HG03066 (cell line): ENCODE results near the gene TSSK1B.
"Not testable (repeated sequence)": the region's sequence is repeated elsewhere in the genome, so short reads cannot be mapped to it uniquely, and the experiment has no call there.

Experiments
- ATAC-seq: cut with Tn5 transposase; IDR thresholded peaks from one replicate; pipeline ENCODE4 v1.9.1; 2021; ENCODE audit warnings: low read depth; ENCODE audit not compliant: unreplicated experiment

The TSSK1B gene, protein sequence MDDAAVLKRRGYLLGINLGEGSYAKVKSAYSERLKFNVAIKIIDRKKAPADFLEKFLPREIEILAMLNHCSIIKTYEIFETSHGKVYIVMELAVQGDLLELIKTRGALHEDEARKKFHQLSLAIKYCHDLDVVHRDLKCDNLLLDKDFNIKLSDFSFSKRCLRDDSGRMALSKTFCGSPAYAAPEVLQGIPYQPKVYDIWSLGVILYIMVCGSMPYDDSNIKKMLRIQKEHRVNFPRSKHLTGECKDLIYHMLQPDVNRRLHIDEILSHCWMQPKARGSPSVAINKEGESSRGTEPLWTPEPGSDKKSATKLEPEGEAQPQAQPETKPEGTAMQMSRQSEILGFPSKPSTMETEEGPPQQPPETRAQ

DNA sequence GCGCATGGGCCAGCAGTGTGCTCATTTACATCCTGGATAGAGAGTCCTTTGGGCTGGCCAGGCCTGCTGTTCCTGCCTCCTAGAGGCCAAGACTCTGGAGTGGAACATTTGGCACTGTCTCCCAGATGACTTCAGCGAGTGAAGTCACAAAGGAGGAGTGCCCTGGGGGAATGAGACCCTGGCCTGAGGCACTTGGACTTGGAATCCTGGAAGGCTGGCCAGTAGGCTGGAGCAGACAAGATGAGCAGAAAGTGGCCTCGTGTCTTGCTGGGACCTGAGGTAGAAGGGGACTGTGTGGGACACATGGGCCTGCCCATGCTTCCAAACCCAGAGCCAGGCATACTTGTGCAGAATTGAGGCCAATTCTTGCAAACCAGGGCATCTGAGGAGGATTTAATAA is at the start of gene TSSK1B:
TSS of gene TSSK1B (minus strand) at position 101 of the 400 bp plus-strand sequence. CDS start 150 bp downstream, outside the sequence.
- no peak for ATAC-seq

DNA sequence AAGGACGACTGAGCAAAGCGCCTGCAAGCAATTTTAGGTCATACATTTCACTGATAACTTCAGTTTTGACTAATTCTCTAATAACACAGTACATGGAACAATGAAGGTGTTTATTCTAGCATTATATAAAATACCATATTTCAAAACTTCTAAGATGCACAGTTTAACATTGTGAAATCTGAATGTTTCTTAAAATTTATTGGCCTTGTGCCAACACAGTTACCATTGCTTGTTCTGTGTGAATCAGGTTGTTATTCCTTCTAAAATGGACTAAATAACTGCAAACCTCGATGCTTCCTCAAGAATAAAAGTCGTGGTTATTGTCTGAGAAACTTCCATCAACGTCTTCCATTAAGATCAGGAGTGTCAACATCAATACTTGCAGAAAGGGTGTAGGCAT is 45.5 kb upstream of the TSSK1B start:
- ATAC-seq: no peak

DNA sequence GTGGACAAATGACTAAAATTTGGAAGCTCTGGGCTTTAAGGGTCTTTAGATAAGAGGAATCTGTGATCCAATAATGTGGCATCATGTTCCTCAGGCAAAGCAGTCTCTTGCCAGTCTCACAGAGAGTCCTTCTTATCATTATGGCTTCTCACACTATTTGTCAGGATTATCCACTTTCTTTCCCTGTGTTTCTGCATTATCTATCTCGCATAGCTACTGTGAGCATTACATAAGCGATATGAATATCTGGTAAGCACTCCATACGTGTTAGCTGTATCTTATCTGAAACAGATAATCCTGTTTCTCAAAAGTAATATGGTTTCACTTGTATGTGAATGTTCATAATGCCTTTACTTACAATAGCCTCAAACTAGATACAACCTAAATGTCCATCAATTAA is 43.9 kb upstream of the TSSK1B start:
- ATAC-seq: no peak

DNA sequence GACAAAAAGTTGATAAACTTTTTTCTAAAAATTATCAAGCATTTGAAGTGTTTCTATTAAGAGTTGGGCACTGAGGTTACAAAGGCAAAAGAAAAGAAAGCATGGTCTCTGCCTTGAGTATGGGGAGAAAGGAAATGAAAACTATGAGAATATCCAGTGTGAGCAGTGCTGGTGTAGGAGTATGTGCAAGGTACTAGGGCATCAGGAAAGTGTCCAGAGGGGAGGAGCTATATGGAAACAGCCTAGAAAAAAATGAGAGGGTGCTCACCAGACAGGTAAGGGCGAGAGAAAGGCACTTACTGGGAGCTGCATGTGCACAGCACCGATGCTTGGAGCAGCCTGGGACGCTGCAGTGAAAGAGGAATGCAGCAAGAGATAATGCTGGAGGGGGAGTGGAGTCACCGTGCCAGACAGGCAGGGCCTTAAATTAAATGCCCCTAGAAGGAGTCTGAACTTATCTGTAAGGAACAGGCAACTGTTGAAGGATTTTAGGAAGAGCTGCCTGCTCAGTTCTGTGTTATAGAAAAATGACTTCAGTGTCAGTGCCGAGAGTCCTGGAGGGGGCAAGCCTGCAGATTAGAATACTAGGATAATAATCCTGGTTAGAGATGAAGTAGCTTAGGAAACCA is 39.4 kb upstream of the TSSK1B start:
- no peak for ATAC-seq

DNA sequence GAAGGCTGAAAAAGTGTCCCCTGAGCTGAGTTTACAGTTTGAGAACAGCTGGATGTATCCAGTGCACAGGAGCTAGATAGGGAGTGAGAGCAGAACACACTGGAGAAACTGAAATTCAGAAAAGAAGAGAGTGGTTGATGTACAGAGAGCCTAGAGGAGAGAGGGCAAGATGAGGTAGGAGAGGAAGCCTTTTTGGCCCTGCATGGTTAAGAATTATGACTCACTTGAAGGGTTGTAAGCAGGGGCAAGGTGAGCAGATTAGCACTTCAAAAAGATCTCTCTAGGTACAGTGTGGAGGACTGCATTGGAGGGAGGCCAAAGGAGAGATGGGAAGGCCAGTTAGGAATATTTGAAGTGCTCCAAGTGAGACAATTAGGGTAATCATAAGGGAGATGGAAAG is 28.2 kb upstream of the TSSK1B start:
- no peak for ATAC-seq

DNA sequence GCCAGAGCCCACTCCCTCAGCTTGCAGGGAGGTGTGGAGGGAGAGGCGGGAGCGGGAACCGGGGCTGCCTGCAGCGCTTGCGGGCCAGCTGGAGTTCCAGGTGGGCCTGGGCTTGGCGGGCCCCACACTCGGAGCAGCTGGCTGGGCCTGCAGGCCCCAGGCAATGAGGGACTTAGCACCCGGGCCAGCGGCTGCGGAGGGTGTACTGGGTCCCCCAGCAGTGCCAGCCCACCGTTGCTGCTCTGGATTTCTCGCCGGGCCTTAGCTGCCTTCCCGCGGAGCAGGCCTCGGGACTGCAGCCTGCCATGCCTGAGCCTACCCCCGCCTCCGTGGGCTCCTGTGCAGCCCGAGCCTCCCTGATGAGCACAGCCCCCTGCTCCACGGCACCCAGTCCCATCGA is 22.3 kb upstream of the TSSK1B start:
- ATAC-seq: not testable (repeated sequence)

DNA sequence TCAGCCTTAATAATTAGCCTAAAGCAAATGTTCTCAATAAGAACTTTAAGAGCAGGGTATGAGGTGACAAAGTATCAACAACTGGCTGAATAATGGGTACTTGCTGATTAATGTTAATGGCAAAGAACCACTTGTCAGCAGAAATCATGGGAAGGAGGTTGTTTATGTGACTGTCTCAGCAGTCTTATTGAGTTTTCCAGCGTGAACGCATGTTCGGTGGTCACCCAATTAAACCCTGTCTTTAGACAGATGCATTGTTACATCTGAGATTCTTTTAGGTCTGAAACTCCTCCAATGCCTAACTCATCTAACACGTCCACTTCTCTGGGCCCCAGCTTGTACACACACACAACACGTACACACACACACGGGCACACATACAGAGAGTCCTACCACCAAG is 18.2 kb upstream of the TSSK1B start:
- no peak for ATAC-seq

DNA sequence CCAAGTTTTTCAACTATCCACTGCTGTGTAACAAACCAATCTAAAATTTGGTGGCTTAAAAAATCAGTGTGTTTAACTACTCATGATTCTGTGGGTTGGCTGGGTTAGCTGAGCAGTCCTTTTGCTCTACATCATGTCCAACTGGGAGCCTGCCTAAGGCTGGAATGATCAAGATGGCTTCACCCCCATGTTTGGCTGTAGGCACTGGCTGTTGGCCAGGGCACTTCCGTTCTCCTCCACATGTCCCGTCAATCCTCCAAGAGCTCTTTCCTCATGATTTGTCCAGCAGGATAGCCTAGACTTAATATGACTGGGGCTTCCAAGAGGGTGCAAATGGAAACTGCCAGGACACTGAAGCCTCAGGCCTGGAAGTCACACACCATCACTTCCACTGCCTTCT is 17.0 kb upstream of the TSSK1B start:
- no peak for ATAC-seq

DNA sequence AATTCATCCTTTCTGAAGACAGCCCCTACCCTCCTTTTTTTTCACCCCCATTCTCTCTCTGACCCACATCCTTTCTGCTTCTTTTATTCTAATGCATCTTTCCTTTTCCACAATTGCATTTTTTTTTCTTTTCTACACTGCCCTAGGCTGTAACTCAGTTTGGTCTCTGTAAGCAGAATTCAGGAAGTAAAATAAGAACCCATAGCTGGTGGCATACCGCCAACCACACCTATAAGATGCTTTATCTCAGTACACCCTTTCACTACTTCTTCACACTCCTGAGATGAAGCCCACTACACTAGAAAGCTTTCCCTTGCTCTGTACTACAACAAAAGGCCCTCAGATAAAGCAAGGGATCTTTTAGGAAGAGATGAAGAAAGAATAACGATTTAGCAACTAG is 16.1 kb upstream of the TSSK1B start:
- no peak for ATAC-seq

DNA sequence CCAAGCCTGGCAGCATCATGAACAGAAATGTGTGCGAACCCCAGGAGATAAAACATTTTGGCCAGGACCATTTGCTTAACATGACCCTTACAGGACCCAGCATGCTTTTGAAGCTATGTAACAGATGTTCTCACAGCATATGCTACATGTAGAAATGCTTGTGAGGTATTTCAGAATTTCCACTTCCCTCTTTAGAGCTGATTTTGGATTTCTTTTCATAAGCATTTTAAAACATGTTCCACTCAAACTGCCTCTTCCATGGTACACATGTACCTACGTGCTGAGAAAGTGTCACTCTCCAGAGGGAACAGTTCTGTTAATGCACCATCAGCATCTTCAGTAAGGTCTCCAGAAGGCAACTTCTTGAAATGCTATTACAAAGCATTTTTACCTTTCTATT is 15.7 kb upstream of the TSSK1B start:
- ATAC-seq: no peak

DNA sequence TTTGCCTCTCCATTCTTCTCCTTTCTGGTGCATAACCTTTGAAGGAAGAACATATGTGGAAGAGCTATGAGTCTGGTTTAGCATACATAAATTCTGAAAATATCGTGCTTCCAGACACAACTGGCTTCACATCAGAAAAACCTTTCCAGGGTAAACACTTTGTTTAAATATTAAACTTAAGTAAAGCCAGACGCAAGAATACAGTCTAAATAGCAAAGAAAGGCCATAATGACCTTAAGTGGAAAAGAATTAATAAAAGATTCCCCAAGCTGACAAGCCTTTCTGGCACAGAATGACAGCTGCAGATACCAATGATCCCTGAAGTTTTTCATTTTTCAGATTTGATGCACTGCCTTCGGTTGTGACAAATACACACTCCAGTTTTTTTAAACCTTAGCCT is 13.5 kb upstream of the TSSK1B start:
- ATAC-seq: no peak

DNA sequence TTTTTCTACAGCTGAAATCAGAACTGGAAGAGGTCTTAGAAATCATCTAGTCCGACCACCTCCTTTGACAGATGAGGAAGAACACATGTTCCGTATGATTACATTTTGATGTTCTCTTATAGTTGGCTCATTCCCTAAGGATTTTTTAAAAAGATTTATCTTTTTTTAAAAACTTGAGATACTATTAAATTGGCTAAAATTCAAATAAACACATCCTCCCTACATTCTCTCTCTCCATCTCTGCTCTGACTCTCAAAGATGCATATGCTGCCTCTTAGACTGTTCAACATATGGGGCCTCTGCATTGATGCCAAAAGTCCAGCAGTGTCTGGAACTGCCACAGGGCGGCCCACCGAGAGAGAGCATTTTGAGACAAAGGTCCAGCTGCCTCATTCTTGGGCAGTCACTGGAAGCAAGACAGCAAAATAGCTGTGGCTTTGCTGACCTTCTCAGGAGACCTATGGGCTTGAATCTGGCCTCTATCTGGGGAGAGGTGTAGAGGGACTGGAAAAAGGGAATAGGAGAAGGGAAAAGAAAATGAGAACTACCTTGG is 12.8 kb upstream of the TSSK1B start:
- ATAC-seq: no peak

DNA sequence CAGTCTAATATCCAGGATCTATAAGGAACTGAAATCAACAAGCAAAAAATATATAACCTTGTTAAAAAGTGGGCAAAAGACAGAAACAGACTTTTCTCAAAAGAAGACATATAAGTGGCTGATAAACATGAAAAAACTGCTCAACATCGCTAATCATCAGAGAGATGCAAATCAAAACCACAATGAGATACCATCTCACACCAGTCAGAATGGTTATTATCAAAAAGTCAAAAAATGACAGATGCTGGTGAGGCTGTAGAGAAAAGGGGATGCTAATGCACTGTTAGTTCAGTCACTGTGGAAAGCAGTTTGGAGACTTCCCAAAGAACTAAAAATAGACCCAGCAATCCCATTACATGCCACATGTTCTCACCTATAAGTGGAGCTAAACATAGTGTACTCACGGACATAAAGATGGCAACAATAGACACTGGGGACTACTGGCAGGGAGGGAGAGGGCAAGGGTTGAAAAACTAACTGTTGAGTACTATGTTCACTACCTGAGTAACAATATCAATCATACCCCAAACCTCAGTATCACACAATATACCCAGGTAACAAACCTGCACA is 11.7 kb upstream of the TSSK1B start:
- ATAC-seq: no peak

DNA sequence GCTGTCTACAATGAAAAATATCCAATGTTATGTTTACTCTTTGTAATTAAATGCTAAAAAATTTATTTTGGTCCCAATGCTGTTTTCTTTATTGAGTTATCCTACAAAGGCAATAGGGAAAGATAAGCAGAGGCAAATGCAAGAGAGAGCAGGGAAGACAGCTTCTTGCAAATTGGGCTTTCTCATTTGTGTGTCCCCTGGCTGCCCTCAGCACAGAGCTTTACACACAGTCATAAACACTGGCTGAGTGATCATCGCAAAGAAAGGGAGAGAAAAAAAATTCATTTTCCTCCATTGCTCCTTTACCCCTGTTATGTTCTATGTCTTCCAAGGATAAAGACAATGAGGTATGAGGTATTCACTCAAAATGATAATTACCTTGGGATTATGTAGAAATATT is 2.3 kb upstream of the TSSK1B start:
- ATAC-seq: no peak

DNA sequence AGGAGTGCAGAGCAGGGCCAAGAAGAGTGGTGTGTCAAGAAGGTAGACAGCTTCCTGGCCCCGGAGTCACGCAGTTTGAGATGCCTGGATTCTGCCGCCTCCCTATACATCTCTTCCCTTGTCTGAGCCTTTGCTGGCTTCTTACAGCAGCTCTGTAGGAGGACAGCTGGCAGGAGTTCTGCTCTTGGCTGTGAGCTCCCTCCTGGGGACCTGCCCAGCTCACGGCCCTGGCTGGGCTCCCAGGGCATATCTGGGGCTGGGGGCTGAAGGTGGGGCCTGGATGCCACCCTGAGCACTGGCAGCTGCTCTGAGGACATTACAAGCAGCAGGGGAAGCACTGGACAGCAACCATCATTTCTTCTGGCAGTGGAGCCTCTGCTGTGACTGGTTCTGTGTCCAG is 786 bp upstream of the TSSK1B start:
- no peak for ATAC-seq

DNA sequence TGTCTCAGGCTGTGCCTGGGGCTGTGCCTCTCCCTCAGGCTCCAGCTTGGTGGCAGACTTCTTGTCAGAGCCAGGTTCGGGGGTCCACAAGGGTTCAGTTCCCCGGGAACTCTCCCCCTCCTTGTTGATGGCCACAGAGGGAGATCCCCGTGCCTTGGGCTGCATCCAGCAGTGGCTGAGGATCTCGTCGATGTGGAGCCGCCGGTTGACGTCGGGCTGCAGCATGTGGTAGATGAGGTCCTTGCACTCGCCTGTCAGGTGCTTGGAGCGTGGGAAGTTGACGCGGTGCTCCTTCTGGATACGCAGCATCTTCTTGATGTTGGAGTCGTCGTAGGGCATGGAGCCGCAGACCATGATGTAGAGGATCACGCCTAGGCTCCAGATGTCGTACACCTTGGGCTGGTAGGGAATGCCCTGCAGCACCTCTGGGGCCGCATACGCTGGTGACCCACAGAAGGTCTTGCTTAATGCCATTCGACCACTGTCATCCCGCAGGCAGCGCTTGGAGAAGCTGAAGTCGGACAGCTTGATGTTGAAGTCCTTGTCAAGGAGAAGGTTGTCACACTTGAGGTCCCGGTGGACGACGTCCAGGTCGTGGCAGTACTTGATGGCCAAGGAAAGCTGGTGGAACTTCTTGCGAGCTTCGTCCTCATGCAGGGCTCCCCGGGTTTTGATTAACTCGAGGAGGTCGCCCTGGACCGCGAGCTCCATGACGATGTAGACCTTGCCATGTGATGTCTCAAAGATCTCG is 752 bp downstream of the TSSK1B start:
- ATAC-seq: no peak

DNA sequence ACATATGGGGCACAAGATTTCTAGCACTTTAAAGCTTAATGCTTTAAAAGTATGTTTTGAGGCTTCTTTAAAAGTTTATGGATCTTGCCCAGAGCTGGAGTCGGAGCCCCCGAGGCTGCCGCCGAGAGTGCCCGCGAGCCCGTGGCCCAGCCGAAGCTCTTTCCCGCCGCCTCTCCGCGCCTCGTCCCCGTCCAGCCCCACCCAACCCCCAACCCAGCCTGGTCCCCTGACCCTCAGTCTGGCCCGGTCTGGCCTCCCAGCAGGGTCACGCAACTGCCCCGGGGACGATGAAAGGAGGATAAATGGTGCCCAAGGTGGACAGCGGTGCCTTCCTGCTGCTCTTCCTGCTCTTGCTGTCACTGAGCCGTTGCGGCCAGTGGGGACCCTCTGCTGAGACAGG is 1.7 kb downstream of the TSSK1B start:
- no peak for ATAC-seq

DNA sequence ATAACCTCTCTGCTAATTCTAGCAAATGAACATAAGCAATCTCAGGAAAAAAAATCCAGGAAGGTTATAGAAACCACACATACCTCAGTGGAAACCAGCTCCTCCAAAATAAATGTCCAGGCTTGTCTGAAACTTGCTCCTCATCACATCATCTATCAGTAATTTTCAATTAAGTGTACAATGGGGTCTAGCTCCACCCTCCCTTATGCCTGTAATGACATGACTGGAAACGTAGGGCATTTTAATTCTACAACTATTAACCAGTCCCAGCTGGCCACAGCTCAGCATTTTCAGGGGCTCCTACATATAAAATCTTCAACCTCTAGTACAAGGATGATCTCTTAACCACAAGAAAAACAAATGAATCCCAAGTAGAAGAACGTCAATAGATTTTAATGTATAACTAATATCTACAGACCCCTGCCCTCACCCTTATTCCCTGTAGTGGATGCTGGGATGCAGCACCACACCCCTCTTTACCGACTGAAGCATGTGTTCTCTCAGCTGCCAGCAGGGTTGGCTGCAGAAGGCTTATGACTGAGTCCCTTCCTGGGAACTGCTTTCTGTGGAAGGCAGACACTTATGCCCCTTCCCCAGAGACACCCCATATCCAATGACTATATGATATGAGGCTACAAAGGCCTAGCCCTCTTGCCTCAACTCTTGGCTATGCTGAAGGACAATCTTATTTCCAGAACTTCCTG is 6.8 kb downstream of the TSSK1B start:
- no peak for ATAC-seq

DNA sequence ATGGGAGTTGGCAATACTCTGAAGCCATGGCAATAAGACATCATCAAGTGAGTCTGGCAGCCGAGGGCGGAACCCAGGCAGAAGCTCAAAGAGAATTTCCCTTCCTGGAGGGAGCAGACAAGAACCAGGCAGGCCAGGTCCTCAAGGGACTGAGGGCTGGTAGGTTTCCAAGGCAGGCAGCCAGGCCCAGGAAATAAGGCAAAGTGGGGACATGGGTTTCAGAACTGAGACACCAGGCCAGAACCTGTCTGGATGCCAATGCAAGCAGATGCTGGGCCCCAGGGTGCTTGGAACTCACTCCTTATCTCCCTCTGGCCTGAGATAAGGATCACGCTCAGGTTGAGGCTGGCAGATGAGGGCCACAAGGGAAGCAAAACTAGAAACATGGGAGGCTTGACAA is 8.9 kb downstream of the TSSK1B start:
- ATAC-seq: no peak

DNA sequence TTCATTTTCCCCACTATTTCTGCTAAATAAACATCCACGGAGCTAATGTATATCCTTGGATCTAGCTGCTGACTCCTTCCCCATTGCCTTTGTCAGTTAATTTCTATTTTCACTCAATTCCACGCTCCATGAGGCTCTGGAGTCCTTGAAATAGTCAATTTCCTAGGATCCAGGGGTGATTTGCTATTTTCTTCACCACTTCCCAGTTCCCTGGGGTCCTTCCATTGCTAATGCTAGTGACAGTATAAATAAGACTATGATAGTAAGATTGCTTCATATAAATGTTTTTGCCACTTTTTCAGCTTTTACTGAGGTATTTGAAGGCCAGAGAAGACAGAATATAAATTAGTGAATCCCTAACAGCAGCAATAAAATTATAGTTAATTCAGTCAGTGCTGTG is 13.1 kb downstream of the TSSK1B start:
- ATAC-seq: no peak
